HG03571 (cell line): ENCODE measurements around the gene LCN9.

ENCODE experiments used
- ATAC-seq: cut with Tn5 transposase; IDR thresholded peaks from one replicate; pipeline ENCODE4 v1.9.1; 2021; ENCODE audit not compliant: unreplicated experiment

The LCN9 gene

GRCh38 chr9:135716045-135716444 is 52.9 kb downstream of the LCN9 start:
- ATAC-seq, result no peak
